Measurements from ENCODE around the gene LSG1. TPM values are rescaled to one million over a fixed set of nuclear protein-coding genes. Genes with fewer than 3 reads are reported as not detected.

LSG1 gene
- total RNA-seq, 4 donors from 2014 or later = 7.9 to 58.1 (median 45.0) TPM

DNA sequence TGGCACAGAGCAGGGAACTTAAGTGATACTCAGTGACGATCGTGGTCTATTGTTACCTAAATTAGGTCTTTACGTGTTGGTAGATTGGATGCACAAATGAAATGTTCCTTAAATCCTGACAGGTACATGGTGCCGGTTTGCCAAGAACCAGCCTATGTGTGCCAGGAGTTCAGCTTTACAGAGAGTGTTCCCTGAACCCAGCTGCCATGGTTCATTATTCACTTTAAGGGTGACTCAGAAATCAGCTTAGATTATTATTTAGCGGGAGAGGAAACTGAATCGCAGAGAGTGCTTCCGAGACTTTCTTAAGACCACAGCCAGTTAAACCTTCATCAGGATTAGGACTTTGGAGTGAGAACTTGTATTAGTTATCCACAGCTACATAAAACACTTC is 35.2 kb upstream of the LSG1 start:
- intact Hi-C loops (cut with DNase I; ENCODE audit: low total_unique reads) = no loop called here
- Histone ChIP-seq H3K27me3 (no peaks in the 10 kb centered on the region), H3K36me3 (no peaks in the 10 kb centered on the region), H3K9me3 (no peaks in the 10 kb centered on the region), H3K4me3 (no peak overlapping the region), H3K27ac (no peak overlapping the region), H3K4me1 (no peaks in the 10 kb centered on the region)
- no peak for TF ChIP-seq POLR2A (IDR thresholded peaks at IDR 0.05)
- TF ChIP-seq CTCF (IDR thresholded peaks at IDR 0.05) = no peak
- no peak for DNase-seq

- no peak for DNase-seq
- no peak overlapping the region for H3K27ac ChIP-seq
- no peak for TF ChIP-seq CTCF (IDR thresholded peaks at IDR 0.05)
- TF ChIP-seq POLR2A (IDR thresholded peaks at IDR 0.05) = no peak
- no peaks in the 10 kb centered on the region for H3K27me3 ChIP-seq
- no peaks in the 10 kb centered on the region for H3K36me3 ChIP-seq
- H3K4me1 ChIP-seq = no peaks in the 10 kb centered on the region
- intact Hi-C loops (cut with DNase I; ENCODE audit: low total_unique reads) = no loop called here
- no peaks in the 10 kb centered on the region for H3K9me3 ChIP-seq
- no peak overlapping the region for H3K4me3 ChIP-seq
These were observed 33.8 kb upstream of the LSG1 start for GRCh38 chr3:194705761-194706160.

- TF ChIP-seq CTCF (IDR thresholded peaks at IDR 0.05) (no peak), POLR2A (IDR thresholded peaks at IDR 0.05) (no peak)
- DNase-seq = no peak
- Histone ChIP-seq H3K9me3 (no peaks in the 10 kb centered on the region), H3K4me1 (no peaks in the 10 kb centered on the region), H3K4me3 (no peak overlapping the region), H3K36me3 (no peaks in the 10 kb centered on the region), H3K27ac (no peak overlapping the region), H3K27me3 (no peaks in the 10 kb centered on the region)
- intact Hi-C loops (cut with DNase I; ENCODE audit: low total_unique reads) = no loop called here
These were observed 33.2 kb upstream of the LSG1 start for GRCh38 chr3:194705227-194705626.

- H3K27ac ChIP-seq = no peak overlapping the region
- DNase-seq = no peak
These were observed 30.6 kb upstream of the LSG1 start for GRCh38 chr3:194702545-194702944.

DNA sequence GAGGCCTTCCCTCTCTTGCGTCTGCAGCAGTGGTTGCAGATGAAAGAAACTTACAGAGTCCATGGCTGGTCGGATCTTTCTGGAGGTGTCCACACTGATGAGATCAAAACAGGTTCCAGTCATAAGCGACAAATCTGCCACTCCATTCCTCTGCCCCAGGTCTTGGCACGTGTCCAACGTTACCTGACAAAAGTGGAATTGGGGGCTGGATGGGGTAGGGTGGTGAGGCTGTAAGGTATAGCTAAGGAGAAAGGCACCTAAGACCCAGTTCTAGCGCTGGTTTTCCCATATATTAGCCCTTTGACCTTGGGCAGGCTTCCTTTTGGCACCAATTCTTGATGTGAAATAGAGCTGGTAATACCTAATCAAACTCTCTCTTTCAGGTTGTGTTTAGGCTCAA is 24.7 kb upstream of the LSG1 start:
- H3K4me3 ChIP-seq = no peak overlapping the region
- H3K27ac ChIP-seq = no peak overlapping the region
- intact Hi-C loops (cut with DNase I; ENCODE audit: low total_unique reads) = no loop called here
- TF ChIP-seq CTCF (IDR thresholded peaks at IDR 0.05) (no peak), POLR2A (IDR thresholded peaks at IDR 0.05) (no peak)
- no peak for DNase-seq
- peaks cover 0 to 4% of the 10 kb centered on the region in 2 donors for H3K9me3 ChIP-seq
- no peaks in the 10 kb centered on the region for H3K36me3 ChIP-seq
- H3K4me1 ChIP-seq = no peaks in the 10 kb centered on the region
- no peaks in the 10 kb centered on the region for H3K27me3 ChIP-seq

More at GRCh38 chr3:194702545-194702944, 30.6 kb upstream of the LSG1 start:
- no peaks in the 10 kb centered on the region for H3K27me3 ChIP-seq
- no peaks in the 10 kb centered on the region for H3K36me3 ChIP-seq
- TF ChIP-seq CTCF (IDR thresholded peaks at IDR 0.05) = no peak
- TF ChIP-seq POLR2A (IDR thresholded peaks at IDR 0.05) = no peak
- H3K9me3 ChIP-seq = peaks cover 0 to 4% of the 10 kb centered on the region in 2 donors
- no peak overlapping the region for H3K4me3 ChIP-seq
- H3K4me1 ChIP-seq = no peaks in the 10 kb centered on the region
- intact Hi-C loops (cut with DNase I; ENCODE audit: low total_unique reads) = no loop called here
